Adrenal gland (tissue), 5 donors: ENCODE data around the gene MRC1.

Experiments used
- CTCF ChIP-seq, 6 experiments: fragments of 450-650 bp in 4 of 6; fragments of 200-600 bp in 2 of 6; sonication (generic) in 1 of 6; IDR thresholded peaks; 1 replicate in 5 of 6; 2 replicates in 1 of 6; pipeline versions ENCODE4 v1.5.1 to v1.8.0; 2016 to 2021; ENCODE audit warnings: antibody characterized with exemption in 6 of 6, mild to moderate bottlenecking in 2 of 6, moderate library complexity in 1 of 6
- POLR2A ChIP-seq, 2 donors: fragments of 450-650 bp; IDR thresholded peaks; one replicate each; pipeline ENCODE4 v1.6.1; 2017; ENCODE audit warnings: antibody characterized with exemption in 2 of 2, mild to moderate bottlenecking in 2 of 2, moderate library complexity in 1 of 2
- donor health status: DM: no; HTN: no; CAD: no.

- no peak for TF ChIP-seq CTCF (IDR thresholded peaks at IDR 0.05)
- TF ChIP-seq POLR2A (IDR thresholded peaks at IDR 0.05): no peak
These were observed 69.7 kb downstream of the MRC1 start for GRCh38 chr10:17878896-17879295.
